ENCODE measurements around the gene PON3. TPM values are rescaled to one million over a fixed set of nuclear protein-coding genes. Genes with fewer than 3 reads are reported as not detected.

PON3 gene
- total RNA-seq, 4 donors from 2014 or later: 0.50 to 1.2 (median 0.63) TPM; not detected in 1

- TF ChIP-seq POLR2A (IDR thresholded peaks at IDR 0.05; ENCODE audit: low read depth): no peak
- TF ChIP-seq POLR2AphosphoS5 (IDR thresholded peaks at IDR 0.05): no peak
- no peak for TF ChIP-seq CTCF (IDR thresholded peaks at IDR 0.05)
- no peak for TF ChIP-seq EP300 (IDR thresholded peaks at IDR 0.05)
- intact Hi-C loops (cut with DNase I): no loop called here
- H3K4me1 ChIP-seq: peaks cover 7 to 18% (median 15%) of the 10 kb centered on the region in 4 donors
- WGBS: 94% methylated on average over 1 of the region's 1 CpG
- no peaks in the 10 kb centered on the region for H3K9me3 ChIP-seq
- peaks cover 0 to 5% (median 0%) of the 10 kb centered on the region in 4 donors for H3K36me3 ChIP-seq
- no peak for DNase-seq (ENCODE audit: extremely low spot score)
- no peak overlapping the region for H3K27ac ChIP-seq (replicated peaks in 1 of 4)
- no peaks in the 10 kb centered on the region for H3K27me3 ChIP-seq
- no peak overlapping the region for H3K4me3 ChIP-seq
Measured at GRCh38 chr7:95433129-95433528, 37.0 kb upstream of the PON3 start.

GRCh38 chr7:95432606-95433005 lies 36.4 kb upstream of the PON3 start:
- Histone ChIP-seq H3K4me3 (no peak overlapping the region), H3K4me1 (peaks cover 7 to 18% (median 15%) of the 10 kb centered on the region in 4 donors), H3K9me3 (no peaks in the 10 kb centered on the region), H3K36me3 (peaks cover 0 to 5% (median 0%) of the 10 kb centered on the region in 4 donors), H3K27ac (replicated peaks in 1 of 4) (no peak overlapping the region), H3K27me3 (no peaks in the 10 kb centered on the region)
- TF ChIP-seq CTCF (IDR thresholded peaks at IDR 0.05) (no peak), EP300 (IDR thresholded peaks at IDR 0.05) (no peak), POLR2AphosphoS5 (IDR thresholded peaks at IDR 0.05) (no peak), POLR2A (IDR thresholded peaks at IDR 0.05; ENCODE audit: low read depth) (no peak)
- no peak for DNase-seq (ENCODE audit: extremely low spot score)
- intact Hi-C loops (cut with DNase I): no loop called here
- 93% methylated on average over 2 of the region's 2 CpGs for WGBS

- H3K27me3 ChIP-seq: no peaks in the 10 kb centered on the region
- intact Hi-C loops (cut with DNase I): no loop called here
- no peaks in the 10 kb centered on the region for H3K9me3 ChIP-seq
- TF ChIP-seq CTCF (IDR thresholded peaks at IDR 0.05): no peak
- no peak for TF ChIP-seq POLR2AphosphoS5 (IDR thresholded peaks at IDR 0.05)
- TF ChIP-seq POLR2A (IDR thresholded peaks at IDR 0.05; ENCODE audit: low read depth): no peak
- no peak for TF ChIP-seq EP300 (IDR thresholded peaks at IDR 0.05)
- no peak overlapping the region for H3K4me3 ChIP-seq
- peaks cover 0 to 5% (median 0%) of the 10 kb centered on the region in 4 donors for H3K36me3 ChIP-seq
- H3K27ac ChIP-seq (replicated peaks in 1 of 4): no peak overlapping the region
- 90% methylated on average over 2 of the region's 2 CpGs for WGBS
- H3K4me1 ChIP-seq: peaks cover 7 to 18% (median 15%) of the 10 kb centered on the region in 4 donors
- DNase-seq (ENCODE audit: extremely low spot score): no peak
Measured at GRCh38 chr7:95430864-95431263, 34.7 kb upstream of the PON3 start.

GRCh38 chr7:95429241-95429990 lies 33.2 kb upstream of the PON3 start:
- no peak overlapping the region for H3K4me3 ChIP-seq
- intact Hi-C loops (cut with DNase I): no loop called here

More at GRCh38 chr7:95429241-95429990, 33.2 kb upstream of the PON3 start:
- DNase-seq (ENCODE audit: extremely low spot score): no peak
- no peak for TF ChIP-seq POLR2A (IDR thresholded peaks at IDR 0.05; ENCODE audit: low read depth)
- no peak for TF ChIP-seq POLR2AphosphoS5 (IDR thresholded peaks at IDR 0.05)
- TF ChIP-seq EP300 (IDR thresholded peaks at IDR 0.05): no peak
- no peak for TF ChIP-seq CTCF (IDR thresholded peaks at IDR 0.05)
- H3K9me3 ChIP-seq: no peaks in the 10 kb centered on the region
- WGBS: 73% methylated on average over 5 of the region's 5 CpGs
- no peak overlapping the region for H3K27ac ChIP-seq (replicated peaks in 1 of 4)
- H3K4me1 ChIP-seq: peaks cover 4 to 23% (median 9%) of the 10 kb centered on the region in 4 donors
- peaks cover 0 to 5% (median 0%) of the 10 kb centered on the region in 4 donors for H3K36me3 ChIP-seq
- H3K27me3 ChIP-seq: no peaks in the 10 kb centered on the region
